AG20443 (cell line): ENCODE data around the gene SARDH.
A peak's percentile ranks its signal among the peaks of the same experiment; 100 is the strongest.
"Not testable (repeated sequence)": the region's sequence is repeated elsewhere in the genome, so short reads cannot be mapped to it uniquely, and the experiment has no call there.

Source experiments
- DNase-seq: peaks from one replicate; pipeline ENCODE4 v3.0.0; 2012; ENCODE audit warnings: low spot score, mixed read lengths

SARDH gene

DNA sequence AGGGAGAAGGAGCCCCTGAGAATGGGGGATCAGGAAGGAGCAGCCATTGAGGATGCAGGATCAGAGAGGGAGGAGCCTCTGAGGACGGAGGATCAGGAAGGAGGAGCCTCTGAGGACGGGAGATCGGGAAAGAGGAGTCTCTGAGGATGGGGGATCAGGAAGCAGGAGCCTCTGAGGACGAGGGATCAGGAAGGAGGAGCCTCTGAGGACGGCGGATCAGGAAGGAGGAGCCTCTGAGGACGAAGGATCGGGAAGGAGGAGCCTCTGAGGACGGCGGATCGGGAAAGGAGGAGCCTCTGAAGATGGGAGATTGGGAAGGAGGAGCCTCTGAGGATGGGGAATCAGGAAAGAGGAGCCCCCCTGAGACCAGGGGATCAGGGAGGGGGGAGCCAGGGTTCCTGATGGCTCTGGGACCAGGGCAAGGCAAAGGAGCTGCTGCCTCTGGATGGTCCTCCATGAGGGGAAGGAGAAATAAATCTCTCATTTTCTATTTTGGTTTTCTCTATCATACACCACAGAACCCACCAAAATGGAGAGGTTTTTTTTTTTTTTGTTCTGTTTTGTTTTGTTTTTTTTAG is 22.6 kb upstream of the SARDH start:
- DNase-seq, result no peak

GRCh38 chr9:133759946-133760345 is 21.8 kb upstream of the SARDH start:
- no peak for DNase-seq

GRCh38 chr9:133759146-133759900 is 21.2 kb upstream of the SARDH start:
- DNase-seq, result peak; percentile 51

DNA sequence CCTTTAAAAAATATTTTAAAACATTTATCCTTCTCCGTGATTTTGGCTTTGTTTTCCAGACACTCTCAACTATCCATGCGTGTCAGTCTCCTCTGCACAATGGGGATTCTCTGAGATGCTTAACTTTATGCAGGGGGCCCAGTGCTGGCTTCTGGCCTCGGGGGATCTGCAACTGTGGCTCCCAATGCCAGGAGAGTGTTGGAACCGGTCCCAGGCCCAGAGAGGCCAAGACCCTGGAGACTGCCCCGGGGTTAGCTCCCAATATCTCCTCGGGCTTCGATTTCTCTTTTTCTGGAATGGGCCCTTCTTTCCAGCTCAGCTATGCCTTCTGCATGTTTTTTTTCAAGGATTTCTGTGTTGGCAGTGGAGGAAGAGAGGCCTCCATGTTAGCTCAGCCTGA is 20.1 kb upstream of the SARDH start:
- DNase-seq, result no peak

DNA sequence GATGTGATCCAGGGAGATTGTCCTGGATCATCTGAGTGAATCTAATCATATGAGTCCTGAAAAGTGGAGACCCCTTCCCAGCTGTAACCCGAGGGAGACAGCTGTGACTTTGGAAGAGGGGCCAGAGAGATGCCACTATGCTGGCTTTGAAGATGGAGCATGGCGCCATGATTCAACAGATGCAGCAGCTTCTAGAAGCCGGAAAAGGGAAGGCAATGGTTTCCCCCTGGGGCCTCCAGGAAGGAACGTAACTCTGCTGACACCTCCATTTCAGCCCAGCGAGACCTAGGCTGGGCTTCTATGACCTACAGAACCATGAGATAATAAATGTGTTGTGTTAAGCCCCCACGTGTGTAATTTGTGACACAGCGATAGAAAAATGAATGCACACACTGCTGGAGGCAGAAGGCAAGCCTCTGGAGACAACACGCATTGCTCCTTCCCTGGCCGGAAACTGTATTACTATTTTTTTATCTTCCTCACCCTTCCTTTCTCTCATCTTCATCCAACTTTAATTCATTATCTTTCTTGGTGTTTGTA is 16.6 kb upstream of the SARDH start:
- DNase-seq, result no peak

- DNase-seq, result no peak
These were observed 16.0 kb upstream of the SARDH start for GRCh38 chr9:133754187-133754586.

DNA sequence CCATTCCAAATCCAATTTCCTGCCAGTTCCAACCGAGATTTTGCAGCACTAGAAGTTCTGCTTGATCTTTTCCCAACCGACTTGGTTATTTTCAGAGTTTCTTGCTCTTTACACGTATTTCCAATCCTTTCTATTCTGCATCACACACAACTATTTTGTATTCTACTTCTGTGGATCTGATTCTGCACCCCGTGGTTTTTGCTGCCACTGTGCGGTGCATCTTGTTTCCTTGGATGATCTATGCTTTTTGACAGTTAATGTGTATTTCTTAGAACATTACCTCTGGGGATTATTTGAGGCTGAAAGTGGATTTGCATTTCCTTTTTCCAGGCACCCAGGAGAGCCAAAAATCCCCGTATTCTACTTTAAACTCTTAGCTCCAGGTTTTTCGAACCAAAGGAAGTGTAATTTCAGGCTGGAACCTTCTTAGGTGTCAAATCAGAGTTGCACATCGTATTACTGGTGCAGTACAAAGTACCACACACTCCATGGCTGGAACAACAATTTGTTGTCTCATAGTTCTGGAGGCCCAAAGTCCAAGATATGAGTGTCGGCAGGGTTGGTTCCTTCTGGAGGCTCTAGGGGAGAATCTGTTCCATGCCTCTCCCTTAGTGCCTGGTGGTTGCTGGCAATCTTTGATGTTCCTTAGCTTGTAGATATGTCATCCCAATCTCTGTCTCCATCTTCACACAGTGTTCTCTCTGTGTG is 14.7 kb upstream of the SARDH start:
- no peak for DNase-seq

DNA sequence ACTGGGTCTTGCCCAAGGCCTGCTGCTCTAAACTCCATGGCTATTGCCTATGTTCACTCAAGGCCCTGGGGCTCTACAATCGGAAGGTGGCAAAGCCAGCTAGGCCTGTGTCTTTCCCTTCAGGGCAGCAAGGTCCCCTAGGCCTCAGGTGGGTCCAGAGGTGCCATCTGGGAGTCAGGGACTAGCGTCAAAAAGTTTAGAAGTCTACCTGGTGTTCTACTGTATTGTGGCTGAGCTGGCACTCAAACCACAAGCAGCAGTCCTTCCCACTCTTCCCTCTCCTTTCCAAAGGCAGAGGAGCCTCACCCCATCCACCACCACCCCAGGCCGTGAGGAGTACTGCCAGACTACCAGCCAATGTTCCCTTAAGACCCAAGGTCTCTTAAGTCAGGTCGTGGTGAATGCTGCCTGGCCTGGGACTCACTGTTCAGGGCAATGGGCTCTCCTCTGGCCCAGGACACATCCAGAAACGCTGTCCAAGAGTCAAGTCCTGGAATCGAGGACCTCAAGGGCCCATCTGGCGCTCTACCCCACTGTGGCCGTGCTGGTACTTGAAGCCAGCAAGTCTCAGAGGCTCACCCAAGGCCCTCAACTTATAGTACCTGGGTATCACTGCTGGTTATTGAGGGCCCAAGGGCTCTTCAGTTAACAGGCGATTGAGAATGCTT is 13.0 kb upstream of the SARDH start:
- DNase-seq, result no peak

DNA sequence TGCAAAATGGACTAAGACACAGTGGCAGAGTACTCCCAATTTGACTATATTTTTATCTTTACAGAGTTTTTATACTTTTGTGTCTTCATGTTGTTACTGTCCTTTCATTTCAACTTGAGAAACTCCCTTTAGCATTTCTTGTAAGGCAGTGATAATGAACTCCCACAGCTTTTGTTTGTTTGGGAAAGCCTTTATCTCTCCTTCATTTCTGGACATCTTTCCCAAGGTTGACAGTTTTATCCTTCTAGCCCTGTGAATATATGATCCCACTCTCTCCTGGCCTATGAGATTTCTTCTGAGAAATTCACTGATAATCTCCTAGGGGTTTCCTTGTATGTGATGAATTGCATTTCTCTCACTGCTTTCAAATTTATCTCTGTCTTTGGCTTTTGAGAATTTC is 9.2 kb upstream of the SARDH start:
- DNase-seq, result no peak

- DNase-seq, result not testable (repeated sequence)
These were observed 6.4 kb upstream of the SARDH start for GRCh38 chr9:133744528-133744927.

- DNase-seq, result peak; percentile 89
These were observed 4.8 kb upstream of the SARDH start for GRCh38 chr9:133742849-133743444.

DNA sequence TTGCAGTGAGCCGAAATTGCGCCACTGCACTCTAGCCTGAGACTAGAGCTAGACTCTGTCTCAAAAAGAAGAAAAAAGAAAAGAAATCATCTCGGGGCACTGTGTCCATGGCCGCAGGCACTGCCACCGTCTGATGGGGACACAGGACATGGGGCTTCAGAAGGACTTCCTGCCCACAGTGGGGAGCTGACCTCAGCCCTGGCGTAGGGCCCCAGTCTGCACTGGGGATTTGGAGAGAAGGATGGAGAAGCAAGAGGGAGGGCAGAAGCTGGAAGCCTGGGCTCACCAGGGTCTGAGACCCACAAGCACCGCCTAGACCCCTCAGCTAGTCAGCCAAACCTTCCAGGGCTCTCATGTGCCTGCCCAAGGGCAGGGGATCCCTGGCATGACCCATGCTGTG is 4.1 kb upstream of the SARDH start:
- no peak for DNase-seq

DNA sequence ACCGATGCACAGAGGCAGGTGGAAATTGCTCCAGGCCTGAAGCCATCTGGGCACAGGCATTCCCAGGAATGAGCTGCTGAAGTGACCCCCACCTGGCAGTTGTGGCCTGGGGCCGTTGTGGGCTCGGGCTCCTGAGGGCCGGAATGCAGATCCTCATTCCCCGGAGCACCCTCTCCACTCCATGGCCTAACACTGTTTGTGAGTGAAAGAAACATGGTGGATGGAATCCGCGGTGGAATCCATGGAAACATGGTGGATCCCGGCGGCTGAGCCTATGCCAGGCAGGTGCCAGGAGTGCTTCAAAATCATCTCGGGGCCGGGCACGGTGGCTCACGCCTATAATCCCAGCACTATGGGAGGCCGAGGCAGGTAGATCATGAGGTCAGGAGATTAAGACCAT is 3.6 kb upstream of the SARDH start:
- DNase-seq, result no peak

- no peak for DNase-seq
These were observed 2.8 kb upstream of the SARDH start for GRCh38 chr9:133740911-133741310.

DNA sequence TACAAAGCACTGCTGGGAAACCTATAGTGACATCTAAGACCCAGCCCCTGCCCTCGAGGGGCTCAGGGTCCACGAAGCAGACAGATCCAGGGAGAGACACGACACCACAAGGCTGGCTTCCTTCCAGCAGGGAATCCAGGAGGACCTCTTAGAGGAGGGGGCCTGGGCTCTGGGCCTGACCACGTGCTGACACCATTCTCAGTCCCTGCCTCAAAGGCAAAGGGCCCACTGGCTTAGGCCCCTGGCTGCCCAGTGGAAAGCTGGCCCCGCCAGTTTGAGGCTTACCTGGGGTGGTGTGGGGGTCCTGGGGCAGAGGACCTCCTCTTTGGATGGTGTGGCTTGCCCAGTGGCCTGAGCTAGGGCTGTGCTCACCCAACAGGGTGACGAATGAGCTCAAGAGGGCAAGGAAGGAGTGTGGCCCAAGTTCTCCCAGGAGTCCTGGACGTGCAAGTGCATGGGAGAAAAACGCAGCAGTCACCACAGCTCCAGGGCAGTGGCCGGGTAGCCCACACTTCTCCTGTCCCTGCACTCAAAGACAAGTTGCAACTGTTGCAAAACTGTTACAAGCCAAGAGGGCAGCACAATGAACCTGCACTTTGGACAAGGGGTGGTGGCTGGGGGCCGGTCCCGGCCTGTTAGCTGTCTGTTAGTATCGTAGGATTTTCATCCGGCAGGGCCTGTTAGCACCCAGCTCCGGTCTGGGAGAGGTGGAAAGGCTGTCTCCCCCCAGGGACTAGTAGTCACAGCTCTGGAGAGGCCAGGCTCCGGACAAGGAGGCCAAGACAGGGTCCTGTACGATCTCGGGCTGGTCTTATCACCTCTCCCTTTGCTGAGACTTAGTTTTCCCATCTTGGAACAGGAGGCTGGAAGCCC is 1.5 kb upstream of the SARDH start:
- DNase-seq, result peak; percentile 4

- DNase-seq, result peak; percentile 12
These were observed 581 bp upstream of the SARDH start for GRCh38 chr9:133738640-133739225.

- DNase-seq, result peak; percentile 10
These were observed 930 bp downstream of the SARDH start for GRCh38 chr9:133737071-133737773.

DNA sequence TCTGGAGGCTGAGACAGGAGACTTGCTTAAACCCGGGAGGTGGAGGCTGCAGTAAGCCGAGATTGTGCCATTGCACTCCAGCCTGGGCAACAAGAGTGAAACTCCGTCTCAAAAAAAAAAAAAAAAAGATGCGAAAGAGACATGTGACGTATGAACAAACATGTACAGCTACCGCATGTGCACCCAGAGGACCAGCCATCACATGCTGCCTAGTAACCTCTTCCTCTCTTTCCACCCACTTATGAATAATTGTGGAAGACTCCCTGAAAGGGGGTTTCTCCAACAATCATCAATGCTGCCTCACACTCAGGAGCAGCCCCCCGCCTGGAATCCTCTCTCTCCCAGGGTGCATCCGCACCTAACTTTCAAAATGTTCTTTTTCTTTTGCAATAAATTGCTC is 2.2 kb downstream of the SARDH start:
- no peak for DNase-seq

DNA sequence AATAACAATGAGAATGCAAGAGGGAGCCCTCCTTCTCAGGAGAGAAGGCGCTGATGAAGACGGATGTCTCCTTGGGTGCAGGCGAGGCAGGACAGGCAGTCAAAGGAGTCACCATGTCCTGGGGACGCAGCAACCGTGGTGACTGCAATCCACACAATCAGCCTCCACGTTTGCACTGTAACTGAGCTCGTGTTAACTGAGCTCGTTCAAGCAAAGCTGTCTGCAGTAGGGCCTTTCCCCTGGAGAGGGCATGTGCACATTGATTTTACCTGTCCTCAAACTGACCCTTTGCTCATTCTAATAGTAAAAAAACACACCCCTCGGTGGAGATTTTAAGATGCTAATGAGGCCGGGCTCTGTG is 2.8 kb downstream of the SARDH start:
- DNase-seq, result no peak
